Esophagus mucosa (tissue), 1 donor: ENCODE results near the gene ENOX1. TPM values are rescaled to one million over a fixed set of nuclear protein-coding genes. Genes with fewer than 3 reads are reported as not detected.
"Not testable (repeated sequence)": the region's sequence is repeated elsewhere in the genome, so short reads cannot be mapped to it uniquely, and the experiment has no call there.

Experiments used
- ATAC-seq: fragments of 200-7000 bp; cut with Tn5 transposase; one replicate; pipeline ENCODE4 v1.9.1; 2020
- total RNA-seq: library from RNA; stranded (reverse); gene quantifications from one replicate; pipeline ENCODE4 v1.2.4, GENCODE V29; 2023
- donor health status: DM: yes; HTN: yes; CAD: no.

The ENOX1 gene
- total RNA-seq: 0.12 TPM

- ATAC-seq: peak; percentile 47
Observed at GRCh38 chr13:43786766-43787517, at the start of gene ENOX1. ENOX1 (minus strand) TSS chr13:43786972.

GRCh38 chr13:43835701-43836100 lies 48.9 kb upstream of the ENOX1 start:
- ATAC-seq: peak; percentile 52

- peak; percentile 65 for ATAC-seq
Observed at GRCh38 chr13:43831088-43831487, 44.3 kb upstream of the ENOX1 start.

GRCh38 chr13:43830497-43830881 lies 43.7 kb upstream of the ENOX1 start:
- peak; percentile 90 for ATAC-seq

GRCh38 chr13:43824656-43825055 lies 37.9 kb upstream of the ENOX1 start:
- not testable (repeated sequence) for ATAC-seq

GRCh38 chr13:43822969-43823368 lies 36.2 kb upstream of the ENOX1 start:
- peak; percentile 84 for ATAC-seq

GRCh38 chr13:43816401-43816889 lies 29.7 kb upstream of the ENOX1 start:
- no peak for ATAC-seq

GRCh38 chr13:43815204-43815603 lies 28.4 kb upstream of the ENOX1 start:
- no peak for ATAC-seq

- no peak for ATAC-seq
Observed at GRCh38 chr13:43808676-43809075, 21.9 kb upstream of the ENOX1 start.

GRCh38 chr13:43805681-43806128 lies 18.9 kb upstream of the ENOX1 start:
- peak; percentile 11 for ATAC-seq

GRCh38 chr13:43805071-43805468 lies 18.3 kb upstream of the ENOX1 start:
- ATAC-seq: peak; percentile 97

GRCh38 chr13:43804461-43805070 lies 17.8 kb upstream of the ENOX1 start:
- ATAC-seq: peak; percentile 42

GRCh38 chr13:43802511-43802910 lies 15.7 kb upstream of the ENOX1 start:
- ATAC-seq: no peak

- ATAC-seq: no peak
Observed at GRCh38 chr13:43800828-43801227, 14.1 kb upstream of the ENOX1 start.

GRCh38 chr13:43799191-43799590 lies 12.4 kb upstream of the ENOX1 start:
- ATAC-seq: peak; percentile 56

GRCh38 chr13:43797869-43798268 lies 11.1 kb upstream of the ENOX1 start:
- no peak for ATAC-seq

- ATAC-seq: no peak
Observed at GRCh38 chr13:43797159-43797558, 10.4 kb upstream of the ENOX1 start.

GRCh38 chr13:43794416-43794815 lies 7.6 kb upstream of the ENOX1 start:
- ATAC-seq: no peak

- no peak for ATAC-seq
Observed at GRCh38 chr13:43792076-43792881, 5.5 kb upstream of the ENOX1 start.

GRCh38 chr13:43787997-43788396 lies 1.2 kb upstream of the ENOX1 start:
- no peak for ATAC-seq

GRCh38 chr13:43787518-43787891 lies 733 bp upstream of the ENOX1 start:
- no peak for ATAC-seq

GRCh38 chr13:43786472-43786765 lies 353 bp downstream of the ENOX1 start:
- peak; percentile 41 for ATAC-seq

- ATAC-seq: peak; percentile 62
Observed at GRCh38 chr13:43785650-43786471, 911 bp downstream of the ENOX1 start.
